A549 (cell line): Measurements from ENCODE around the gene FNDC3A. TPM values are rescaled to one million over a fixed set of nuclear protein-coding genes. Genes with fewer than 3 reads are reported as not detected.

ENCODE experiments used
- ATAC-seq, 2 experiments: fragments of 200-7000 bp in 1 of 2; fragments of >200 bp in 1 of 2; cut with Nextera tagmentation in 1 of 2; cut with Tn5 transposase in 1 of 2; 3 replicates each; pipeline versions ENCODE4 v1.8.0 to v1.9.1; 2018 to 2020; ENCODE audit warnings: mild to moderate bottlenecking in 1 of 2, moderate library complexity in 1 of 2
- CTCF ChIA-PET: fragments of 300-600 bp; sonication (Branson Sonifier 250); formaldehyde crosslinking; extraction: SDS; loops from one replicate; lab custom pipeline; 2021; ENCODE audit warnings: antibody characterized with exemption, inconsistent platforms; lab: Yijun Ruan, JAX
- POLR2A ChIA-PET: fragments of 350-600 bp; formaldehyde crosslinking; extraction: SDS; loops from one replicate; lab custom pipeline; 2021; ENCODE audit warnings: antibody characterized with exemption, inconsistent platforms; lab: Yijun Ruan, JAX
- DNase-seq, 2 experiments: peaks; one replicate each; pipeline versions ENCODE4 v3.0.0 to v3.0.0-alpha.2; 2011 to 2016; ENCODE audit warnings: low read depth in 1 of 2, low spot score in 1 of 2
- FAIRE-seq: peaks from 2 replicates; lab custom pipeline; 2011; peaks lifted over from hg19 to GRCh38; lab: Jason Lieb, UNC
- H3K27ac ChIP-seq, 2 experiments: fragments of >200 bp; sonication (Bioruptor Twin); formaldehyde crosslinking; 3 replicates each; pipeline ENCODE4 v1.5.1; 2016 to 2017
- H3K4me1 ChIP-seq: fragments of >200 bp; sonication (Bioruptor Twin); formaldehyde crosslinking; 3 replicates; pipeline ENCODE4 v1.6.1; 2016
- H3K4me2 ChIP-seq: fragments of >200 bp; sonication (Bioruptor Twin); formaldehyde crosslinking; 3 replicates; pipeline ENCODE4 v1.6.1; 2016
- H3K4me3 ChIP-seq: fragments of >200 bp; sonication (Bioruptor Twin); formaldehyde crosslinking; 3 replicates; pipeline ENCODE4 v1.5.1; 2016
- H3K9me3 ChIP-seq: fragments of >200 bp; sonication (Bioruptor Twin); formaldehyde crosslinking; 3 replicates; pipeline ENCODE4 v1.6.1; 2016
- BCL3 ChIP-seq: fragments of >200 bp; sonication (Bioruptor Twin); formaldehyde crosslinking; IDR thresholded peaks from 3 replicates; pipeline ENCODE4 v1.6.1; 2016
- BHLHE40 ChIP-seq: IDR thresholded peaks from 2 replicates; pipeline ENCODE4 v1.6.1; 2012; ENCODE audit warnings: low read depth, low read length, inconsistent platforms
- CBX2 ChIP-seq: fragments of 200-600 bp; sonication (generic); IDR thresholded peaks from 2 replicates; pipeline ENCODE4 v1.6.1; 2016; ENCODE audit warnings: low read depth, mild to moderate bottlenecking, borderline replicate concordance
- CBX8 ChIP-seq: fragments of 200-600 bp; sonication (generic); IDR thresholded peaks from 2 replicates; pipeline ENCODE4 v1.6.1; 2016
- CHD2 ChIP-seq: fragments of 150-350 bp; IDR thresholded peaks from 2 replicates; pipeline ENCODE4 v1.6.1; 2014; ENCODE audit warnings: low read length; ENCODE audit not compliant: partially characterized antibody
- CTCF ChIP-seq: fragments of >200 bp; sonication (Bioruptor Twin); formaldehyde crosslinking; IDR thresholded peaks from 3 replicates; pipeline ENCODE4 v1.5.1; 2016
- EHMT2 ChIP-seq: fragments of 200-600 bp; sonication (generic); IDR thresholded peaks from 2 replicates; pipeline ENCODE4 v1.6.1; 2016; ENCODE audit warnings: antibody characterized with exemption, low read depth, mild to moderate bottlenecking, moderate library complexity
- ELK1 ChIP-seq: fragments of 150-350 bp; IDR thresholded peaks from 2 replicates; pipeline ENCODE4 v1.6.1; 2014; ENCODE audit warnings: low read depth, mild to moderate bottlenecking, low read length
- EP300 ChIP-seq, 2 experiments: fragments of >200 bp; sonication (Bioruptor Twin); formaldehyde crosslinking; IDR thresholded peaks; 2 replicates in 1 of 2; 3 replicates in 1 of 2; pipeline ENCODE4 v1.6.1; 2016 to 2017
- ESRRA ChIP-seq: fragments of 150-350 bp; IDR thresholded peaks from 2 replicates; pipeline ENCODE4 v1.6.1; 2014; ENCODE audit warnings: mild to moderate bottlenecking, low read length, borderline replicate concordance
- FOSB ChIP-seq: fragments of 250-450 bp; sonication (Bioruptor Pico); IDR thresholded peaks from 2 replicates; pipeline ENCODE4 v1.5.0; 2020; ENCODE audit warnings: mild to moderate bottlenecking, moderate library complexity
- FOSL2 ChIP-seq, 2 experiments: fragments of 450-650 bp in 1 of 2; fragments of >200 bp in 1 of 2; sonication (Bioruptor Twin) in 1 of 2; formaldehyde crosslinking; IDR thresholded peaks; 2 replicates each; pipeline versions ENCODE4 v1.5.0 to v1.6.1; 2016 to 2020; ENCODE audit warnings: mild to moderate bottlenecking in 1 of 2, moderate library complexity in 1 of 2
- FOXS1 ChIP-seq: fragments of 250-450 bp; sonication (Bioruptor Pico); IDR thresholded peaks from 2 replicates; pipeline ENCODE4 v1.5.0; 2020; ENCODE audit warnings: mild to moderate bottlenecking, moderate library complexity
- GATA3 ChIP-seq: IDR thresholded peaks from 2 replicates; pipeline ENCODE4 v1.6.1; 2012; ENCODE audit warnings: borderline replicate concordance
- HOXA7 ChIP-seq: fragments of 250-450 bp; sonication (Bioruptor Pico); IDR thresholded peaks from 2 replicates; pipeline ENCODE4 v1.5.0; 2020; ENCODE audit warnings: mild to moderate bottlenecking, moderate library complexity
- HOXB13 ChIP-seq: fragments of 250-450 bp; sonication (Bioruptor Pico); IDR thresholded peaks from 2 replicates; pipeline ENCODE4 v1.5.0; 2020; ENCODE audit warnings: low read depth, mild to moderate bottlenecking, moderate library complexity
- HOXB5 ChIP-seq: fragments of 250-450 bp; sonication (Bioruptor Pico); IDR thresholded peaks from 2 replicates; pipeline ENCODE4 v1.5.0; 2020; ENCODE audit warnings: mild to moderate bottlenecking, moderate library complexity
- MAX ChIP-seq: IDR thresholded peaks from 2 replicates; pipeline ENCODE4 v1.6.1; 2012
- MAZ ChIP-seq: fragments of 150-350 bp; IDR thresholded peaks from 2 replicates; pipeline ENCODE4 v1.6.1; 2014; ENCODE audit warnings: antibody characterized with exemption, low read depth, low read length, borderline replicate concordance
- RCOR1 ChIP-seq: fragments of 150-350 bp; IDR thresholded peaks from 2 replicates; pipeline ENCODE4 v1.6.1; 2014; ENCODE audit warnings: antibody characterized with exemption, low read length, low read depth
- RFX5 ChIP-seq: fragments of 450-650 bp; IDR thresholded peaks from 2 replicates; pipeline ENCODE4 v1.7.1; 2014; ENCODE audit warnings: antibody characterized with exemption, mild to moderate bottlenecking, moderate library complexity
- SREBF2 ChIP-seq: fragments of 450-650 bp; IDR thresholded peaks from 2 replicates; pipeline ENCODE4 v1.6.1; 2014; ENCODE audit warnings: mild to moderate bottlenecking, moderate library complexity
- TP53 ChIP-seq: fragments of 250-450 bp; sonication (Bioruptor Pico); IDR thresholded peaks from 2 replicates; pipeline ENCODE4 v1.5.0; 2021; ENCODE audit warnings: mild to moderate bottlenecking, moderate library complexity
- ZC3H11A ChIP-seq: fragments of 450-650 bp; IDR thresholded peaks from 2 replicates; pipeline ENCODE4 v1.6.1; 2014; ENCODE audit warnings: antibody characterized with exemption, mild to moderate bottlenecking
- ZFP36 ChIP-seq: fragments of 450-650 bp; IDR thresholded peaks from 2 replicates; pipeline ENCODE4 v1.6.1; 2014; ENCODE audit warnings: borderline replicate concordance; ENCODE audit not compliant: partially characterized antibody
- WGBS: methylation state at CpG from one replicate; pipeline ENCODE4 v1.1.6; 2017; ENCODE audit errors: missing lambda C conversion rate; 5-methylcytosine and 5-hydroxymethylcytosine counted together
- polyA plus RNA-seq, 4 experiments: library from polyadenylated mRNA; depleted of rRNA in 3 of 4; stranded (reverse); fragments of >200 nt; fragmentation: RNase III in 1 of 4; extraction: RNeasy Plus Mini Kit Qiagen cat#74134 plus additional on column Dnase treatment in 1 of 4; gene quantifications; 2 replicates in 3 of 4; 3 replicates in 1 of 4; pipeline ENCODE4 v1.2.3, GENCODE V29; 2011 to 2017

The FNDC3A gene
- polyA plus RNA-seq, 2 of the 4 experiments (the other 2 are of a cell fraction): 16.0 to 32.6 TPM

GRCh38 chr13:49055021-49055420 is 79.3 kb downstream of the FNDC3A start:
- no peak for TF ChIP-seq ESRRA
- no peak for TF ChIP-seq FOXS1 (CRISPR knock-in tag)
- no peak for TF ChIP-seq RCOR1
- TF ChIP-seq RFX5: no peak
- TF ChIP-seq ELK1: no peak
- no peak for TF ChIP-seq ZFP36
- no peak for TF ChIP-seq GATA3
- no peak for TF ChIP-seq TP53 (CRISPR knock-in tag)
- no peak for TF ChIP-seq FOSB (CRISPR knock-in tag)
- TF ChIP-seq, all 56 proteins: peak for 0
- no peak for DNase-seq
- ATAC-seq: no peak
- peaks cover 8% of the 10 kb centered on the region; the same call in 2 of the 3 replicates for H3K4me1 ChIP-seq
- ChIA-PET CTCF (no interaction called here), POLR2A (no interaction called here)
- no peak for FAIRE-seq
- H3K4me2 ChIP-seq: no peak overlapping the region
- 93% methylated on average over 4 of the region's 4 CpGs for WGBS
- no peaks in the 10 kb centered on the region for H3K9me3 ChIP-seq
- H3K27ac ChIP-seq: no peak overlapping the region
- no peak overlapping the region for H3K4me3 ChIP-seq

- H3K4me1 ChIP-seq: peaks cover 22% of the 10 kb centered on the region
- no peak overlapping the region for H3K27ac ChIP-seq
- WGBS: 95% methylated on average over 3 of the region's 3 CpGs
- TF ChIP-seq MAZ (no peak), HOXA7 (no peak), BHLHE40 (no peak), EHMT2 (no peak), ZC3H11A (no peak), CHD2 (no peak)
- no peaks in the 10 kb centered on the region for H3K9me3 ChIP-seq
- ChIA-PET CTCF (no interaction called here), POLR2A (no interaction called here)
- ATAC-seq (no peak), DNase-seq (no peak), FAIRE-seq (no peak)
- H3K4me3 ChIP-seq: no peak overlapping the region
- no peak overlapping the region for H3K4me2 ChIP-seq
Observed at GRCh38 chr13:49057176-49057575, 81.5 kb downstream of the FNDC3A start.

- no peaks in the 10 kb centered on the region for H3K9me3 ChIP-seq
- DNase-seq (no peak), ATAC-seq (no peak), FAIRE-seq (no peak)
- TF ChIP-seq BCL3 (no peak), EP300 (IDR thresholded peaks at IDR 0.05) (no peak), GATA3 (no peak), ESRRA (no peak), HOXB5 (CRISPR knock-in tag) (no peak), FOSL2 (IDR thresholded peaks at IDR 0.05) (no peak), FOSL2 (CRISPR knock-in tag; IDR thresholded peaks at IDR 0.05) (no peak), CTCF (no peak), HOXB13 (no peak), CBX2 (no peak), CBX8 (no peak), MAX (no peak), SREBF2 (no peak)
- H3K4me3 ChIP-seq: no peak overlapping the region
- ChIA-PET POLR2A (no interaction called here), CTCF (interaction anchor here (0.9 kb wide), 1 partner anchor 38 kb away, joined by 3 read pairs; no protein-coding TSS in a partner anchor)
- H3K4me2 ChIP-seq: no peak overlapping the region
- H3K4me1 ChIP-seq: peaks cover 30% of the 10 kb centered on the region
- no peak overlapping the region for H3K27ac ChIP-seq
Observed at GRCh38 chr13:49058761-49059160, 83.0 kb downstream of the FNDC3A start.
